ENCODE results near the gene CECR2. TPM values are rescaled to one million over a fixed set of nuclear protein-coding genes. Genes with fewer than 3 reads are reported as not detected.

Gene CECR2
- total and polyA plus RNA-seq, 2 of the 8 experiments (the other 6 are each of a cell fraction or from before 2014, with no cell fraction given): 18.3 to 123 TPM

DNA sequence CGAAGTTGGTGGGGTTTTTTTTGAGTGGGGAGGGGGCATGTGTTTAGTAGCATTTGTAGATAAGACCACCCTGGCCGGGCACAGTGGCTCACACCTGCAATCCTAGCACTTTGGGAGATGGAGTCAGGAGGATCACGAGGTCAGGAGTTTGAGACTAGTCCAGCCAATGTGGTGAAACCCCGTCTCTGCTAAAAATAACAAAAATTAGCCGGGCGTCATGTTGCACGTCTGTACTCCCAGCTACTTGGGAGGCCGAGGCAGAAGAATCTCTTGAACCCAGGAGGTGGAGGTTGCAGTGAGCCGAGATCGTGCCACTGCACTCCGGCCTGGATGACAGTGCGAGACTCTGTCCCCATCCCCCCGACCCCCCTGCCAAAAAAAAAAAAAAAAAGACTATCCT lies 34.6 kb downstream of the CECR2 start:
- Histone ChIP-seq H2BK120ac (replicated peaks; ENCODE audit: low read depth, low read length) (no peak overlapping the region), H3K14ac (ENCODE audit: insufficient read length) (no peak overlapping the region), H2BK20ac (ENCODE audit: low read length) (no peak overlapping the region), H4K20me1 (replicated peaks in 1 of 2; ENCODE audit: control insufficient read depth in 1 of 2, insufficient read depth in 2 of 2, low read length in 2 of 2) (peaks cover 23 to 26% of the 10 kb centered on the region in 2 experiments), H3K23me2 (ENCODE audit: low read depth, low read length) (no peaks in the 10 kb centered on the region), H3K27ac (ENCODE audit: low read depth, low read length) (no peak overlapping the region), H4K91ac (replicated peaks; ENCODE audit: insufficient read length, low read length) (no peak overlapping the region), H2AK5ac (ENCODE audit: low read depth, low read length) (no peak overlapping the region), H3K4me3 (ENCODE audit: extremely low read depth in 1 of 4, insufficient read depth in 2 of 4, low read depth in 3 of 4, low read length in 4 of 4) (no peak overlapping the region), H3K4me1 (replicated peaks in 1 of 4; ENCODE audit: control insufficient read depth in 3 of 4, insufficient read depth in 4 of 4, low read length in 3 of 4) (peaks cover 0 to 9% (median 3%) of the 10 kb centered on the region in 4 experiments; a peak in 3 of 7 replicates), H2BK12ac (ENCODE audit: low read depth, low read length) (no peak overlapping the region), H3K27me3 (replicated peaks in 1 of 4; ENCODE audit: control insufficient read depth in 3 of 4, extremely low read depth in 1 of 4, insufficient read depth in 3 of 4, low read length in 3 of 4) (no peaks in the 10 kb centered on the region), H3K36me3 (ENCODE audit: control insufficient read depth in 2 of 4, insufficient read depth in 4 of 4, low read length in 3 of 4) (peaks cover 0 to 6% (median 0%) of the 10 kb centered on the region in 4 experiments; a peak in 1 of 8 replicates), H4K5ac (ENCODE audit: insufficient read length, low read depth, low read length) (no peak overlapping the region), H3K4me2 (ENCODE audit: insufficient read depth in 1 of 2, low read depth in 2 of 2, low read length in 2 of 2) (no peak overlapping the region), H3K9me3 (ENCODE audit: insufficient read depth in 2 of 2, low read depth in 1 of 2, low read length in 1 of 2) (no peaks in the 10 kb centered on the region), H3K56ac (replicated peaks; ENCODE audit: insufficient read length, low read depth, low read length) (no peak overlapping the region), H3K4ac (replicated peaks; ENCODE audit: insufficient read length, low read depth, low read length) (no peak overlapping the region), H3K79me1 (ENCODE audit: low read depth, low read length) (peaks cover under 1% of the 10 kb centered on the region), H3K23ac (ENCODE audit: insufficient read length) (no peak overlapping the region), H2BK5ac (ENCODE audit: low read depth, low read length) (no peak overlapping the region), H4K8ac (ENCODE audit: extremely low read depth, insufficient read depth, low read length) (no peak overlapping the region), H2AFZ (ENCODE audit: low read length) (no peak overlapping the region), H3K9ac (replicated peaks in 1 of 4; ENCODE audit: extremely low read depth in 1 of 4, low read depth in 3 of 4, low read length in 3 of 4) (no peak overlapping the region), H2BK15ac (ENCODE audit: low read length) (no peak overlapping the region), H3K79me2 (ENCODE audit: control insufficient read depth in 1 of 2, insufficient read depth in 2 of 2, low read length in 2 of 2) (peaks cover 49 to 97% of the 10 kb centered on the region in 2 experiments), H3K18ac (ENCODE audit: extremely low read depth, low read length) (no peak overlapping the region)
- DNase-seq (ENCODE audit: low read depth in 1 of 2, low spot score in 2 of 2): no peak
- FAIRE-seq: no peak
- CTCF ChIA-PET (ENCODE audit: partially characterized antibody): no interaction called here
- POLR2A ChIA-PET (ENCODE audit: partially characterized antibody): interaction anchor here (0.9 to 2.4 kb wide), 3 partner anchors 19 to 44 kb away, joined by 3 to 7 read pairs (median 4); no protein-coding TSS in a partner anchor
- WGBS, 2 experiments (ENCODE audit: extremely low coverage in 1 of 2, insufficient coverage in 1 of 2, insufficient read length in 1 of 2, insufficient replicate concordance in 2 of 2, low coverage in 1 of 2, low lambda C conversion rate in 2 of 2, missing lambda C conversion rate in 1 of 2): 94 to 100% methylated on average over 1 to 8 of the region's 13 CpGs
- TF ChIP-seq SIRT6 (IDR thresholded peaks at IDR 0.05; ENCODE audit: low read length) (no peak), ASH2L (IDR thresholded peaks at IDR 0.05; ENCODE audit: low read length) (no peak), SP2 (IDR thresholded peaks at IDR 0.05; ENCODE audit: low read length) (no peak), GTF2F1 (IDR thresholded peaks at IDR 0.05; ENCODE audit: borderline replicate concordance, low read depth, low read length) (no peak), MAFK (IDR thresholded peaks at IDR 0.05; ENCODE audit: low read depth, low read length) (no peak), RXRA (IDR thresholded peaks at IDR 0.05; ENCODE audit: insufficient read depth, low read depth, low read length) (no peak), HDAC6 (IDR thresholded peaks at IDR 0.05; ENCODE audit: low read depth, low read length) (no peak), CREB1 (IDR thresholded peaks at IDR 0.05) (no peak), RBBP5 (IDR thresholded peaks at IDR 0.05; ENCODE audit: borderline replicate concordance, low read depth, low read length) (no peak), TAF1 (IDR thresholded peaks at IDR 0.05; ENCODE audit: low read depth, low read length) (no peak), KDM5A (IDR thresholded peaks at IDR 0.05; ENCODE audit: low read length) (no peak), BCL11A (IDR thresholded peaks at IDR 0.05; ENCODE audit: low read depth in 2 of 2, low read length in 2 of 2) (no peak), NANOG (IDR thresholded peaks at IDR 0.05; ENCODE audit: insufficient read depth, low read depth, low read length, poor library complexity, severe bottlenecking) (no peak), GABPA (IDR thresholded peaks at IDR 0.05; ENCODE audit: borderline replicate concordance, insufficient read depth, low read length) (no peak)
- TF ChIP-seq, protein P1, sequence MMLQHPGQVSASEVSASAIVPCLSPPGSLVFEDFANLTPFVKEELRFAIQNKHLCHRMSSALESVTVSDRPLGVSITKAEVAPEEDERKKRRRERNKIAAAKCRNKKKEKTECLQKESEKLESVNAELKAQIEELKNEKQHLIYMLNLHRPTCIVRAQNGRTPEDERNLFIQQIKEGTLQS (IDR thresholded peaks at IDR 0.05; ENCODE audit: insufficient read depth, low read depth, low read length): no peak
